ENCODE data around the gene CYFIP2. TPM values are rescaled to one million over a fixed set of nuclear protein-coding genes. Genes with fewer than 3 reads are reported as not detected.
"Not testable (repeated sequence)": the region's sequence is repeated elsewhere in the genome, so short reads cannot be mapped to it uniquely, and the experiment has no call there.

Gene CYFIP2
- total RNA-seq, 1 experiment from 2014 or later, result 4.4 TPM

DNA sequence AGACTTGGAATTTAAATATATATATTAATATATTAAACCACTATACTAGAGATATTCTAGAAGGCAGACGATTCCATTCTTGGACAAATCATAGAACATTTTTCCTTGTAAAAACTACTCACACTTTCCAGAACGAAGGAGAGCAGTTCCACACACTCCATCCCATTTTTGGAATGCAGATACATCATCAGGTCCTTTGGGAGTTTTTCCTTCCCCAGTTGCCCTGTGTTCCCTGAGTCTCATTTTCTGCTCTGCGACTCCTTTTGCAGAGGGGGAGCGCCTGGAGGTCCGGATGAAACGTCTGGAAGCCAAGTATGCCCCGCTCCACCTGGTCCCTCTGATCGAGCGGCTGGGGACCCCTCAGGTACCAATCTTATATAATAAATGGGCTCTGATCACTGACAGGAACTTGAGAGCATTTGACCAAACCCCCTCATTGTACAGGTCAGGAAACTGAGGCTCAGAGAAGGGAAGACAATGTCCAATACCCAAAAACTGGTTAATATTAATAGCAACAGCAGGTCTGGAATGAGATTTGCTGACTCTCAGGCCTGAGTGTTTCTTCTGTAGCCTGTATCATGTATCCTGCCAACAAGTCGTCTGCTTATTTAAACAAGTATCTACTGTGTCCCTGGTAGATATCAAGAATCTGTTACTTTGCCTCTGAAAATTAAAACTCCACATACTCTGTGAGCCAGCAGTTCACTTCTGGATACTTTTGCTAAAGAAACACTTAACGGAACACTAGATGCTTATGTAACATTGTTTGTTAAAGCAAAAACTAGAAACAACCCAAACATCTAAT lies 117.3 kb downstream of the CYFIP2 start:
- Histone ChIP-seq H3K27me3 (no peaks in the 10 kb centered on the region), H3K4me3 (no peak overlapping the region), H3K36me3 (no peaks in the 10 kb centered on the region), H3K9me3 (no peaks in the 10 kb centered on the region)
- DNase-seq, result no peak

DNA sequence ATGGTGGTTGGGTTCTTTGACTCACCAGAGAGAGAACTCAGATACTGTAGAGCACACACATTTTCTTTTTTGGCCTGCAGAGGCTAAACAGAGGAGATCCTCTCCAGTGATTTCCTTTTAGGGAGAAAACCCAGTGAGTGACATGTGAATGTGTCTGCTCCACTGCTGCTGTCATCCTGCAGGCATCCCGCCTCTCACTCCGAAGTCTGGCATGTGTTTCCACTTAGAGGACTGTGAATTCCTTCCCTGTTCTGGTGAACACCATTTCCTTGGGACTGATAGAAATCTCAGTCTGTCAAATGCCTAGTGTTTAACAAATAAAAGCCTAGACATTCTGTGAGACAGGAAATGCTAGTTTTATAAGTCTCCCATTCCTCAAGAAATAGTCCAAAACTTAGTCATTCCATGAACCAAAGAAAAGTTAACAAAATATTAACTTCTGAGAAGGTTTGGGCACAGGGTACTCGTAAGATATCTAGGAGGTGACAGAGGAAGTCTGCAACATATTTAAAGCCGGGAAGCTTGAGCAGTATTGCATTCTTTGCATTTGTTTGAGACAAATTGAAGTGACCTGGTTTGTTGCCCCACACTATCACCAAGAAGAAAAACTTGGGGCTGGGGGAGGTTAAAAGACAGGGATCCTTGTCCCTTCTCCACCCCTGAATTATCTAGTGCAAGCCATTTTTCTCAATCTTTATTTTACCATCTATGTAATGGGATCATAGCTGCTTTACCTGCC lies 119.2 kb downstream of the CYFIP2 start:
- peak; percentile 93 for DNase-seq
- Histone ChIP-seq H3K9me3 (no peaks in the 10 kb centered on the region; the same call in 1 of the 2 replicates), H3K27me3 (no peaks in the 10 kb centered on the region), H3K4me3 (no peak overlapping the region), H3K36me3 (no peaks in the 10 kb centered on the region)

- Histone ChIP-seq H3K27me3 (no peaks in the 10 kb centered on the region), H3K9me3 (no peaks in the 10 kb centered on the region; the same call in 1 of the 2 replicates), H3K4me3 (no peak overlapping the region), H3K36me3 (no peaks in the 10 kb centered on the region)
- no peak for DNase-seq
These were observed 121.2 kb downstream of the CYFIP2 start for GRCh38 chr5:157387041-157387563.

- Histone ChIP-seq H3K27me3 (no peaks in the 10 kb centered on the region), H3K4me3 (no peak overlapping the region), H3K36me3 (no peaks in the 10 kb centered on the region), H3K9me3 (no peaks in the 10 kb centered on the region; the same call in 1 of the 2 replicates)
- peak; percentile 87 for DNase-seq
These were observed 121.8 kb downstream of the CYFIP2 start for GRCh38 chr5:157387683-157388093.

GRCh38 chr5:157388111-157388710 lies 122.3 kb downstream of the CYFIP2 start:
- H3K27me3 ChIP-seq, result no peaks in the 10 kb centered on the region
- no peak overlapping the region for H3K4me3 ChIP-seq
- no peaks in the 10 kb centered on the region; the same call in 1 of the 2 replicates for H3K9me3 ChIP-seq
- H3K36me3 ChIP-seq, result no peaks in the 10 kb centered on the region
- DNase-seq, result no peak

DNA sequence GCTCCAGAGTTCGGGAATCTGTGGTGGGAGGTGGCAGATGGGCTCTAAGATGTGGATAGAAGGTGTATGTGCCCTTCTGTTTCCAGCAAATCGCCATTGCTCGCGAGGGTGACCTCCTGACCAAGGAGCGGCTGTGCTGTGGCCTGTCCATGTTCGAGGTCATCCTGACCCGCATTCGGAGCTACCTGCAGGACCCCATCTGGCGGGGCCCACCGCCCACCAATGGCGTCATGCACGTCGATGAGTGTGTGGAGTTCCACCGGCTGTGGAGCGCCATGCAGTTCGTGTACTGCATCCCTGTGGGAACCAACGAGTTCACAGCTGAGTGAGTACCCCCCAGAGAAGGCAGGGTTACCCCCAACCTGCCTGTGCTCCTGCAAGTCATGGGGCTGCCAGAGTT lies 123.2 kb downstream of the CYFIP2 start:
- no peaks in the 10 kb centered on the region; the same call in 1 of the 2 replicates for H3K9me3 ChIP-seq
- no peak overlapping the region for H3K4me3 ChIP-seq
- H3K36me3 ChIP-seq, result no peaks in the 10 kb centered on the region
- H3K27me3 ChIP-seq, result no peaks in the 10 kb centered on the region
- DNase-seq, result no peak

DNA sequence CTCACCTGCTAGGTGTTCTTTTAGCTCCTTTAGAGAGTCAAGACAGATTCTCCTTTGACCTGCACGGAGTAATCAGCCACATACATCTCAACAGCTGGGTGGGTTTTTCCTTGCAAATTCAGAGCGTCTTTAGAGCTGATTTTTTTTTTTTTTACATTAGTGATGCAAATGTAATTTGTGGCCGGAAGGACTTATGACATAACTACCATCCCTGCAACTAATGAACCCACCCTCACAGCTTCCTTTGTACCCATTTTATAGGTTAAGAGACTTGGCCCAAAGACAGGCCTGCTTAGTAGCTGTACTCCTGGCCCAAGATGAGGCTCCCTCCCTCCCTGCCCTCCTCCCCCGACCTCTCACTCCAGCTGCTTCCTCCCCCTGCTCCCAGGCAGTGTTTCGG lies 124.2 kb downstream of the CYFIP2 start:
- no peaks in the 10 kb centered on the region for H3K27me3 ChIP-seq
- DNase-seq, result no peak
- no peak overlapping the region for H3K4me3 ChIP-seq
- H3K36me3 ChIP-seq, result no peaks in the 10 kb centered on the region
- no peaks in the 10 kb centered on the region; the same call in 1 of the 2 replicates for H3K9me3 ChIP-seq

- DNase-seq, result peak; percentile 95
- H3K4me3 ChIP-seq, result no peak overlapping the region
These were observed 124.8 kb downstream of the CYFIP2 start for GRCh38 chr5:157390551-157391297.

GRCh38 chr5:157398305-157398704 lies 132.4 kb downstream of the CYFIP2 start:
- no peak for DNase-seq
- H3K9me3 ChIP-seq, result peaks cover 2% of the 10 kb centered on the region
- no peaks in the 10 kb centered on the region for H3K27me3 ChIP-seq
- H3K4me3 ChIP-seq, result no peak overlapping the region
- H3K36me3 ChIP-seq, result no peaks in the 10 kb centered on the region

More at GRCh38 chr5:157390551-157391297, 124.8 kb downstream of the CYFIP2 start:
- Histone ChIP-seq H3K9me3 (no peaks in the 10 kb centered on the region; the same call in 1 of the 2 replicates), H3K36me3 (no peaks in the 10 kb centered on the region), H3K27me3 (no peaks in the 10 kb centered on the region)

DNA sequence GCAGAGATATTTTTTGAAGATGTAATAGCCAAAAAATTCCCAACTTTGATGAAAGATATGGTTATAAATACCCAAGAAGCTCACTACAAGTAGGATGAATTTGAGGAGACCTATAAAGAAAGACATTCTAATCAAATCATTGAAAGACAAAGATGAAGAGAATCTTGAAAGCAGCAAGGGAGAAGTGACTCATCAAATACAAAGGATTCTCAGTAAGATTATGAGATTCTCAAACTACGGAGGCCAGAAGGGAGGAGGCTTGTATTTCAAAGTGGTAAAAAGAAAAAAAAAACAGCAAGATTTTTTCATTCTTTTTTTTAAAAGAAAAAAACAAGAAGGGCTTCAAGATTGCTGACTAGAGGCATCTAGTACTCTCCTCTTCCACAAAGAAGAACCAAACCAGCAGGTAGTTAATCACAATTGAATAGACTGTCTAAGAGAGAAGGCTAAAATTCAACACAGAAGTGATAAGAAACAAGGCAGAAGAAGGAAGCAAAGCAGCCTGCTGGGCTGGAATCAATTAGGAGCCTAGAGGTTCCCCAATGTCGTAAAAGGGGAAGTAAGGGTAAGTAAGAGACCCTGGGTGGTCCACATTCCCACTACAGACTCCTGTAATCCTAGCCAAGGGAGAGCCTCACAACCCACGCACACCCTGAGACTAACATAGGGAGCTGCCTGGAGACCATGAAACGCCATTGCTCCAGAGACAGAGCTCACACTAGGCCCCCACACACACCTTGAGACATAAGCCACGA lies 135.0 kb downstream of the CYFIP2 start:
- no peak for DNase-seq
- H3K4me3 ChIP-seq, result no peak overlapping the region
- H3K9me3 ChIP-seq, result peaks cover 11% of the 10 kb centered on the region
- H3K36me3 ChIP-seq, result no peaks in the 10 kb centered on the region
- no peaks in the 10 kb centered on the region for H3K27me3 ChIP-seq

GRCh38 chr5:157415838-157416237 lies 149.9 kb downstream of the CYFIP2 start:
- Histone ChIP-seq H3K36me3 (no peaks in the 10 kb centered on the region), H3K9me3 (peaks cover 15% of the 10 kb centered on the region), H3K4me3 (no peak overlapping the region), H3K27me3 (peaks cover 5% of the 10 kb centered on the region; the same call in 1 of the 2 replicates)
- no peak for DNase-seq

DNA sequence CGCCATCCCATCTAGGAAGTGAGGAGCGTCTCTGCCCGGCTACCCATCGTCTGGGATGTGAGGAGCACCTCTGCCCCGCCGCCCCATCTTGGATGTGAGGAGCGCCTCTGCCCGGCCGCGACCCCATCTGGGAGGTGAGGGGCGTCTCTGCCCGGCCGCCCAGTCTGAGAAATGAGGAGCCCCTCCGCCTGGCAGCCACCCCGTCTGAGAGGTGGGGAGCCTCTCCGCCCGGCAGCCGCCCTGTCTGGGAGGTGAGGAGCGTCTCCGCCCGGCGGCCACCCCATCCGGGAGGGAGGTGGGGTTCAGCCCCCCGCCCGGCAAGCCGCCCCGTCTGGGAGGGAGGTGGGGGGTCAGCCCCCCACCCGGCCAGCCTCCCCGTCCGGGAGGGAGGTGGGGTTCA lies 153.6 kb downstream of the CYFIP2 start:
- not testable (repeated sequence) for DNase-seq, H3K27me3 ChIP-seq, H3K9me3 ChIP-seq, H3K36me3 ChIP-seq, H3K4me3 ChIP-seq

DNA sequence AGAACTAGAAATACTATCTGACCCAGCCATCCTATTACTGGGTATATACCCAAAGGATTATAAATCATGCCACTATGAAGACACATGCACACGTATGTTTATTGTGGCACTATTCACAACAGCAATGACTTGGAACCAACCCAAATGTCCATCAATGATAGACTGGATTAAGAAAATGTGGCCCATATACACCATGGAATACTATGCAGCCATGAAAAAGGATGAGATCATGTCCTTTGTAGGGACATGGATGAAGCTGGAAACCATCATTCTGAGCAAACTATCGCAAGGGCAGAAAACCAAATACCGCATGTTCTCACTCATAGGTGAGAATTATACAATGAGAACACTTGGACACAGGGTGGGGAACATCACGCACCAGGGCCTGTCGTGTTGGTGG lies 164.0 kb downstream of the CYFIP2 start:
- DNase-seq, H3K36me3 ChIP-seq, H3K27me3 ChIP-seq, H3K4me3 ChIP-seq: not testable (repeated sequence)
- H3K9me3 ChIP-seq, result peaks cover 14% of the 10 kb centered on the region

- no peaks in the 10 kb centered on the region for H3K27me3 ChIP-seq
- no peaks in the 10 kb centered on the region for H3K36me3 ChIP-seq
- DNase-seq, result peak; percentile 27
- H3K9me3 ChIP-seq, result peaks cover 8% of the 10 kb centered on the region
- no peak overlapping the region for H3K4me3 ChIP-seq
These were observed 165.7 kb downstream of the CYFIP2 start for GRCh38 chr5:157431544-157432200.

- Histone ChIP-seq H3K36me3 (no peaks in the 10 kb centered on the region), H3K9me3 (peaks cover 9% of the 10 kb centered on the region; the same call in 1 of the 2 replicates), H3K4me3 (no peak overlapping the region), H3K27me3 (no peaks in the 10 kb centered on the region)
- no peak for DNase-seq
These were observed 168.2 kb downstream of the CYFIP2 start for GRCh38 chr5:157434096-157434495.
